NCI-H1694 (cell line): ENCODE results near the gene GRIK2.
"Not testable (repeated sequence)": the region's sequence is repeated elsewhere in the genome, so short reads cannot be mapped to it uniquely, and the experiment has no call there.

Experiments used
- DNase-seq: peaks from one replicate; lab custom pipeline; 2025; lab: John Stamatoyannopoulos, UW

GRIK2 gene

DNA sequence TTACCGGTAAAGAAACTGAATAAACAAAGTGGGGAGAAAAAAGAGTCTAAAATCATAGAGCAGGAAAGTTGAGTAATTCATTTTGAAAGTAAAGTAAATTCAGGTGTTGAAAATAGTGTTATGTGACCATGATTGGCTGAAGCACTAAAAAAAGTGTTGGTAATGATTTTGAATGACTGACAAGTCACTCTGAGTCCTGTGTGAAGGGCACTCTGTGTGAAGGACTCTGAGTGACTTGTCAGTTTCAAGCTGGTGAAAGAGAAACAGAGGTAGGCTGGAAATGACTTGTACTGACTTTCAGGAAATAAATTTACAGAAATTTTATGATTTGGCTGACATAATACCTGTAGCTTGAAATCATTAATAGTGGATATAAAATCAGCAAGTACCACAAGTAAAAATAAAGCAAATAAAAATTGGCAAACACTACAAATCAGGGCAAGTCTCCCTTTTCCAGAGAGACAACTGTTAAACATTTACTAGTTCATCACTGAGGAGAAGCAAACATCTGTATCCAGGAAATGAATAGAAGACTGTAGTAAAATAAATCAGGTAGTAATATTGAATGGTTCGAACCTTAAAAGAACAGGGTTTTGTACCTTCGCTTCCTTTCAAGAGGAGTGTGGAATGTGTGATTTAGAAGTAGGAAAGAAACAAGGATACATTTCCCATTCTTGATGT lies 630.6 kb downstream of the GRIK2 start:
- DNase-seq: no peak

GRCh38 chr6:102026649-102027048 lies 633.1 kb downstream of the GRIK2 start:
- DNase-seq: no peak

DNA sequence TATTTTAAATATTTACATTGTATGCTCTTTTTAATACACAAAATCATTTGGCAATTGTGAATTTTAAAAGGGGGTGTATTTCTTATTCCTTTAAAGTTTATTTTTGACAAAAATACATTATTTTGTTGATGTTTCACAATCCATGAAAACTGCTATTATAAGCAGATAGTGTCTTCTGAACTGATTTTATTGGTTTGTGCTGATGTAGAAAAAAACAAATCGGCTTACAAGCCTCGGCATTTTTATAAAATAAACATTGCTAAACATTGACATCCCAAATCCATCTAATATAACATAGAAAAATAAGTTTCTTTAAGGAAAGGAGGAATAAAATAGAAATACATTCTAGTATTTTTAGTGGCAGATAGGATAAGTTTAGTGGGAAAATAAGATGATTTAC lies 634.7 kb downstream of the GRIK2 start:
- no peak for DNase-seq

DNA sequence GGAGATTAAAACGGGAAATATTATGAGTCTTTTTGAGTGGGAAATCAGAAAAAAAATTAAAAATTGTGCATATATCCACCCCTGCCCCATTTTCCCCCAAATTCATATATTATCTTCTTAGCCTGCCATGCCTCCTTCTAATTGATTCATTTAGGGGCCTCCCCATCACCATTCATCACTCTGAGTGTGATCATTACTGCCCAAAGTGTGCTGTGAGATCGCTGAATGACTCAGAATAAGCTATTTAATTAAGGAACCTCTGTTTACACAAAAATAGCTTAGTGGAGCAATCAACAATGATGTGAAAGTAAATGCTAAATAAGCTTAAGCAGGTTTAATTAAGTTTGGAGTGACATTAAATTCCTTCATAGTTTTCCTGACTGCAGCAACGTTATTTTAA lies 645.5 kb downstream of the GRIK2 start:
- DNase-seq: no peak

DNA sequence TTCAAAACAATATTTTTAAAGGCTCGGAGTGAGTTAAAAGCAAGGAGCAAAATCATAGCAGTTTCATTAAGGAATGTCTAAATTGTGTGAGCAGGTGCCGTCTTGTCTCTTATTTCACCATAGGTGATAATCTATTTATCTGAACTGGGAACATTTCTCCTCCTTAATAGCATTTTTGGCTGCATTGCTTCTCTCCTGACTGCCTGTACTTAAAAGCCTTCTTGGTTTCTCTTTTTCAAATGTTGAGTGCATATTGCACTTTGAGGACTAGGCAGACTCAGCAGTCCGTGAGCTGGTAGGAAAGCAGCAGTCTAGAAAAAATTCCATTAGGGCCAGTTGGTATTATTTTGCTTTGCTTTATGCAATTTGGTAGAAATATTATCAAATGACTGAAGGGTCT lies 645.9 kb downstream of the GRIK2 start:
- DNase-seq: no peak

DNA sequence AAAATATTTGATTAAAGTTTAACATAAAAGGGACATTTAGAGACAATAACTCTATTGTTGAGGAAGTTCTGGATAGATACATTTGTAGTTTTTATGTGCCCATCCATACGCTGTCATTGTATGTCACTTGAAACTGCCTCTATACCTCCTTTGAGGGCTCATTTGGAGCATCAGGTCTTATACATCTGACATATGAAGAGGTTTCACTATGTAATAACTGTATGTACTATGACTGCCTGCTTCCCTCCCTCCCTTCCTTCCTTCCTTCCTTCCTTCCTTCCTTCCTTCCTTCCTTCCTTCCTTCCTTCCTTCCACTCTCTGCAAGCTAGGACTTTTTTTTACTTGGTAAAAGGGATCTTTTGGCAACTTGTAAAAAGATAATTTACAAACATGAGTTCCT lies 657.5 kb downstream of the GRIK2 start:
- DNase-seq: no peak

DNA sequence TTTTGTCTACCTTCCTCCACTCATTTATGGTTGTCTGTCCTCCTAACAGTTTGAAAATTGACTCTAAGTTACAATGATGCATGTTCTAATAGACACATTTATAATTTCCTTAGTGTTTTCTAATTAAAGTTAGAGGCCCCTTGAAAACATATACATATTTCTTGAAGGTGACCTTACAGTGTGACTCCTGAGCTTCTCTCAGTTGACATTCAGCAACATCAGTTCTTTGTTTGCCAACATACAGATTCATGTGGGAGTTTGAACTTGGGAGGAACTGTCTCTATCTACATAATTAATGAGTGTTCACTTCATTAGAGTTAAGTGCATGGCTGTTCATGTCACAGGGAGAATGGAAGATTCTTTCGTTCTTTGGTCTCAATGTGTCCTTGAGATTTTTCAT lies 658.2 kb downstream of the GRIK2 start:
- no peak for DNase-seq

GRCh38 chr6:102064142-102064541 lies 670.6 kb downstream of the GRIK2 start:
- DNase-seq: no peak

DNA sequence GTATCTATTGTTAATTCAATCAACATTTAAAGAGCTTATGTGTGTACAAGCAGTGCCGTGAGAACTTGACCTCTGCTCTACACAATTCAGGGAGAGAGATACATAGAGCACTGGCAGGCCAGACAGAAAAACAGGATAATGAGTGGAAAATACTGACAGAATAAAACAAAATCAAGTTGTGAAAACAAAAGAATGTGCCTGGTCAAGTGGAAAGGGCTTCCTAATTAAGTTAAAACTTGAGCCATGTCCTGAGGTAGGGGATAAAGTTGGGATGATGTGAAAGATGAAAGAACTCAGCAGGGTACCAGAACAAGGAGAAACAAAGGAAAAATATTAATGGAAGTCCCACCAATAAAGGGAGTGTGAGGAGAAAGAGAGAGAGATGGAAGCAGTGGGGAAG lies 672.8 kb downstream of the GRIK2 start:
- no peak for DNase-seq

- DNase-seq: no peak
Observed at GRCh38 chr6:102068349-102068929, 674.9 kb downstream of the GRIK2 start.

GRCh38 chr6:102075539-102075938 lies 682.0 kb downstream of the GRIK2 start:
- DNase-seq: no peak

DNA sequence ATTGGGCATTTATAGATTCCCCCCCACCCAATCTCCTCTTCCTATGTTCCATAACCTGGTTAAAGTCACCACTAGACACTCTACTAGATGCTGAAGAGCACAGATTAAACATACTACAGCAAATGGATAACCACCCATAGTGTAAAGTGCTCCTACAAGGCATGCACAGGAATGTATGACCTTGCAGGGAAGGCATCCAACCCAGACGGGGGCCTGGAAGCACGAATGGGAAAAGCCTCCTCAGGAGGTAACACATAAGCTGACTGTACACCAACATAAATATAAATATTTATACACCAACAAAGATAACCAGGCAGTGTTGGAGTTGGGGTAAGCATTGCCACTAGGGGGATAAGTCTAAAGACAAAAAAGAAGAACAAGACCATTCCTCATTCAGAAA lies 691.7 kb downstream of the GRIK2 start:
- no peak for DNase-seq

- not testable (repeated sequence) for DNase-seq
Observed at GRCh38 chr6:102088160-102088559, 694.7 kb downstream of the GRIK2 start.

GRCh38 chr6:102114402-102114801 lies 720.9 kb downstream of the GRIK2 start:
- no peak for DNase-seq

DNA sequence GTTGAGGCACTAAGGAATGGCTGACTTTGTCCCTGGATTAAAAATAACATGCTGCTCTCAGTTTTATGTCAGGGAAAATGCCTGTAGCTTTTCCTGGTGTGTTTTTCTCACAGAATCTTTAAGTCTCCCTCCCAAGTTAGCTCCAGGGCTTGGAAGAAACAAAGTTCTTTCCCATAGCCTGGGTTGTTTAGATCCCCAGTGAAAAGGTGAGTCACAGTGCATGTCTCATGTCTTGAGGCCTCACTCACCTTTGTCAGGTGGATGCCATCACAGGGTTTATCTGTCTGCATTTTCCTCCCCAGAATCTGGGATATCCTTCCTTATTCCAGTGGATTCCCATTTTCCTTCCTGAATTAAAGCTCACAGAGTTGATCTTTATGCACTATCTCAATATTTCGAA lies 722.4 kb downstream of the GRIK2 start:
- DNase-seq: no peak

DNA sequence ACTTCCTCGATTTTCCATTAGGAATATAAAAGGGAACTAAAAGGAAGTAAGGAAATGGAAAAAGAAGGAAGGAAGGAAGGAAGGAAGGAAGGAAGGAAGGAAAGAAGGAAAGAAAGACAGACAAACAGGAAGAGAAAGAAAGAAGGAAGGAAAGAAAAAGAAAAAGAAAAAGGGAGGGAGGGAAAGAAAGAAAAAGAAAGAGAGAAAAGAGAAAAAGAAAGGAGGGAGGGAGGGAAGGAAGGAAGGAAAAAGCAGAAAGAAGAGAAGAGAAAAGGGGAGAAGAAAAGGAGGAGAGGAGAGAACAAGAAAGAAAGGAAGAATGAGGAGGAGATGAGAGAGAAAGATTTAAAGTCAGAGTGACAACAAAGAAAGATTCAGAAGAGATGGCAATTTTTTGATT lies 724.5 kb downstream of the GRIK2 start:
- no peak for DNase-seq
